Esophagus squamous epithelium (tissue), 4 donors: ENCODE measurements around the gene CCDC80.

Experiments
- POLR2A ChIP-seq, 4 donors: fragments of 450-650 bp; IDR thresholded peaks; one replicate each; pipeline ENCODE4 v1.6.1; 2017; ENCODE audit warnings: antibody characterized with exemption in 4 of 4, mild to moderate bottlenecking in 4 of 4, moderate library complexity in 3 of 4
- TF ChIP-seq, protein P1 (sequence below), 6 experiments: fragments of 450-650 bp in 4 of 6; fragments of 200-600 bp in 2 of 6; sonication (generic) in 2 of 6; IDR thresholded peaks; one replicate each; pipeline ENCODE4 v1.5.1; 2016 to 2019; ENCODE audit warnings: antibody characterized with exemption in 6 of 6, mild to moderate bottlenecking in 4 of 6, moderate library complexity in 4 of 6

DNA sequence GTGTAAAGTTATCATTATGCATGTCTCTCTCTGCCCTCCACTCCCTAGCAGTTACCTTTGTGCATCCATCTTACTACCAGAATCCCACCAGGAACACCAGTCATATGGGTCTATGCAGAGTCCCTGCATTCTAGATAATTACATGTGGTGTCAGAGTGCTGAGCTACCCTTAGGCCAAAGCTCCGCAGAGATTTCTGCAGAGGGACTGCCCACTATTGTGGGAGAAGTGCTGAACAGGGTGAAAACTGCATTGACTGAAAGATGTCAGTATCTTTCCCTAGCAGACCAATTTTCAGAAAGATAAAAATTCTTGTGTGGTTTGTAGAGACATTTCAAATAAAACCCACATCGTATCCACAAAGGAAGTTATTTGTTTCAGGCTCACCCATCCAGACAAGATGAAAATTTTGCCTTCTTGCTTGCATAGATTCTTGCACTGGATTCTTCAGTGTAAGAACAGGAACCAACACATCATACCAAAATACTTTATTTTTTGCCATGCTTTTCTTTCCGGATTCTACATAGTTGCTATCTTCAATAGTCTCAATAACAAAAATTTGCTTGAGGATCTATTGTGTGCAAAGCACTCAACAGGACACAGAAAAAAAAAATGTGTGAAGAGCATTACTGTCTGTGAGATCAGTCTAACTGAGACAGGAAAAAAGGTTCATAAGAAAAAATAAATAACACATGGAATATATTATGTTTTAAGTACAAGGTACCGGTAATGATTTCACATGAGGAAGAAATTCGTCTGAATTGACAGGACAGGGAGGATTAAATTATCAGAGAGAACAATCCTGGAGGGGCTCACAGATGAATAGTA lies 32.0 kb upstream of the CCDC80 start:
- no peak for TF ChIP-seq POLR2A (IDR thresholded peaks at IDR 0.05)
- TF ChIP-seq, protein P1, sequence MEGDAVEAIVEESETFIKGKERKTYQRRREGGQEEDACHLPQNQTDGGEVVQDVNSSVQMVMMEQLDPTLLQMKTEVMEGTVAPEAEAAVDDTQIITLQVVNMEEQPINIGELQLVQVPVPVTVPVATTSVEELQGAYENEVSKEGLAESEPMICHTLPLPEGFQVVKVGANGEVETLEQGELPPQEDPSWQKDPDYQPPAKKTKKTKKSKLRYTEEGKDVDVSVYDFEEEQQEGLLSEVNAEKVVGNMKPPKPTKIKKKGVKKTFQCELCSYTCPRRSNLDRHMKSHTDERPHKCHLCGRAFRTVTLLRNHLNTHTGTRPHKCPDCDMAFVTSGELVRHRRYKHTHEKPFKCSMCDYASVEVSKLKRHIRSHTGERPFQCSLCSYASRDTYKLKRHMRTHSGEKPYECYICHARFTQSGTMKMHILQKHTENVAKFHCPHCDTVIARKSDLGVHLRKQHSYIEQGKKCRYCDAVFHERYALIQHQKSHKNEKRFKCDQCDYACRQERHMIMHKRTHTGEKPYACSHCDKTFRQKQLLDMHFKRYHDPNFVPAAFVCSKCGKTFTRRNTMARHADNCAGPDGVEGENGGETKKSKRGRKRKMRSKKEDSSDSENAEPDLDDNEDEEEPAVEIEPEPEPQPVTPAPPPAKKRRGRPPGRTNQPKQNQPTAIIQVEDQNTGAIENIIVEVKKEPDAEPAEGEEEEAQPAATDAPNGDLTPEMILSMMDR (IDR thresholded peaks at IDR 0.05), result no peak
